NCI-H2196 (cell line): ENCODE results near the gene BMP10.

Experiments used
- DNase-seq: peaks from one replicate; lab custom pipeline; 2025; ENCODE audit not compliant: unreplicated experiment; lab: John Stamatoyannopoulos, UW

BMP10 gene

DNA sequence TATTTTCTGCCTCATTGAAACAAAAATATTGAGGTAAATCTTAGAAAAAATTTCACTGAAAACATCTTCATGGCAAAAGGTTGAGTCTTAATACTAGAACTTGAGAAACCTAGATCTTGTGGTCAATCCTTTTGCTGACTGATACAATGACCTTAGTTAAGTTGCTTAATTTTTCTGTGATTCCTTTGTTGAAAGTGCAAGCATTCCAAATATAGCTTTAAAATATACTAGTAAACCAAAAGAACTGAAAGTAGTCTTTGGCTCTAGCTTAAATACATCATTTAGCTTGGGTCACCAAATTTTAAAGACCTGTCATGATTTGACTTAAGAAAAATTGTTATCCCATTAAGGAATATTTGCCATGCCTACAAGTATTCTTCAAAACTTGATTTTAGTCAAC is 16.7 kb downstream of the BMP10 start:
- DNase-seq = no peak

DNA sequence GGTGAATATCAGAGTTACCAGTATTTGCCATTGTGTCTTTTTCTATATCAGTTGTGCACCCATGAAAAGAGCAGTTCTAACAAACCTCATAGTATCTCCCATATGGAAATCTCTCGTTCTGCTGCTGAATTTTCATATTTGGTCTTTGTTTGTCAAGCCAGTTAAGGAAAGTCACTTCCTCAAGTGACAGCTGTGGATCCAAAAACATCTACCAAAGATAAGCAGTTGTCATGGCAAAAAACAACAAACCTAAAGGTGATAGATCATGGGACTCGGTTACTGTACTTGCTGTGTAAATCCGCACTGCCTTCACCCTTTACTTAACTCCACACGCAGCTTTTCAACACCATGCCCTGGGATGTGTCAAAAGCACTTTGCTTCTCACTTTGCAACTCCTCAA is 17.3 kb downstream of the BMP10 start:
- DNase-seq = no peak

DNA sequence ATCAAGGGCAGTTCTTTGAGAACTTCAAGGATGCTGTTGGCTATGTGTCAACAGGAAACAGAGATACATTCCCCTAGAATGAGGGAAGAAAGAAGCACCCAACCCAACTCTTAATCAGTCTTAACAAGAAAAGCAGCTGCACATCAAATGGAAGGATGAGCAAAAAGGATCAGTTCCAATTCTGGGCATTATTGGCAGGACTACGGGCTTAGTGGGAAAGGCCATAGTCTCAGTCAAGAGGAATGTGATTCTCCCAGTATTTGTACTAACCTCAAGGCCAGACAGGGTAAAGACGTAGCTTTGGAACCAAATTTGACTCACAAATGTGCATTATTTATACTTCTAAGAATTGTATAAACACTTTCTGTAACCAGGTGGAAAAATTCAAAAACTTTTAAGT is 18.2 kb downstream of the BMP10 start:
- DNase-seq = no peak

GRCh38 chr2:68850524-68850923 is 20.7 kb downstream of the BMP10 start:
- DNase-seq = no peak

DNA sequence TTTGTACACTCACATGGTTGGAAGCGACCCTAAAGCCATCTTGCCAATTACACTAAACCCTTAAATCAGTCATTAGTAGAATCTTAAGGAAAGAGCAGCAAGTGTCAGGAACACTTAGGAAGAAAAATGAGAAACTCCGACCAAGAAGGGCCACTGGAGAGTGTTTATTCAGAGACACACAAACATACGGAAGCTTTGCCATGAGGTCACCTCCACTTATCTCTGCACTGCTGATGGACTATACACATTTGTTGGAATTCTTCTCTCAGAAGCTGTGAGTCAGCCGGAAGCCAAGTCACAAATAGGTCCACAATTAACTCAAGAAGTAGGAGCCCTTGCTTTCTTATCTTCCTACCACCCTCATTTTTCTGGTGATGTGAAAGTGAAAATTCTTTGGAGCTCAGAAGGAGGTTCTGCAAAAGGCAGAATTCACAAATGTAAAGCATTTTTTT is 21.6 kb downstream of the BMP10 start:
- DNase-seq = no peak

GRCh38 chr2:68847751-68848150 is 23.4 kb downstream of the BMP10 start:
- DNase-seq = no peak

DNA sequence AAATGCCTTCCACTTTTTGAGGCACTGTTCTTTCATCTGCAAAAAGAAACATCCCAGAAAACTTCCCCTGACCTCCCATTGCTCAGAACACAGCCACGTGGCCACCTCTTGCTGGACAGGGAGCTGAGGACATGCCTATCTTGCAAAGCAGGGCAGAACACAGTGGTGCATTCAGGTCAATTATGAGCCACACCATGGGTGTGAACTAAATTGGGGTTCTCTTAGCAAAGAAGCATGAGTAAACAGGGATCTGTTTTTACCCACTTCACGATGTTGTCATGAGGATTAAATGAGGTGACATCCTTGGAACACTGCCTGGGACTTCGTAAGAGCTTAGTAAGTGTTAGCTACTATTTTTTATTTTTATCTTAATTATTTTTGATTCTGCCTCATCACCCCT is 25.1 kb downstream of the BMP10 start:
- DNase-seq = no peak

GRCh38 chr2:68845043-68845442 is 26.2 kb downstream of the BMP10 start:
- DNase-seq = no peak

GRCh38 chr2:68839260-68839833 is 31.9 kb downstream of the BMP10 start:
- DNase-seq = no peak

GRCh38 chr2:68838641-68839040 is 32.6 kb downstream of the BMP10 start:
- no peak for DNase-seq

GRCh38 chr2:68837861-68838341 is 33.3 kb downstream of the BMP10 start:
- no peak for DNase-seq

- no peak for DNase-seq
These were observed 33.9 kb downstream of the BMP10 start for GRCh38 chr2:68837164-68837860.

GRCh38 chr2:68835621-68836020 is 35.6 kb downstream of the BMP10 start:
- no peak for DNase-seq

GRCh38 chr2:68834737-68835376 is 36.3 kb downstream of the BMP10 start:
- no peak for DNase-seq

- no peak for DNase-seq
These were observed 38.0 kb downstream of the BMP10 start for GRCh38 chr2:68833162-68833561.

GRCh38 chr2:68832233-68832869 is 38.8 kb downstream of the BMP10 start:
- peak; percentile 9 for DNase-seq

DNA sequence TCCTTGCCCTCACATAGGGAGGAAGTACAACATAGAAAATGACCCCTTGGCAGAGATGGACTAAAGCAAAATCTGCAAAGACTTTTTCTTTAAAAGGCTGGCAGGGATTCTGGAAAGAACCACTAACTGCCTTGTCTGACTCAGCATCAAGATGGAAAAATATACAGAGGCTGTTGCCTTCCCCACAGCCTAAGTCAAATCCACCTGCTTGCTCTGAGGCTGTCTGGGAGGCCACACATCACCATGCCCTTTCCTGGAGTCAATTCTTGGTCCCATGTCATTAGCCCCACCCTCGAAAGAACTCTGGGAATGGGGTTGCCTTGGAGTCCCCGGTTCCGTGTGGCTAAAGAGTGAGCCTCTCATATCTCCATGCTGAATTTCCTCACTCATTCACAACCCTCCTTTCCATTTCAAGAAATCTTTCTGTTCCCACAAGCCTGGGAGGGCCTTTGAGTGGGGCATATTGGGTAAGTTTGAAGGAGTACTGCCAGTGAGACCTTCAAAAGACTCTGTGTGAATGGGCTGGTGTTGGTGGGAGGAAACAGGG is 39.4 kb downstream of the BMP10 start:
- DNase-seq = no peak

DNA sequence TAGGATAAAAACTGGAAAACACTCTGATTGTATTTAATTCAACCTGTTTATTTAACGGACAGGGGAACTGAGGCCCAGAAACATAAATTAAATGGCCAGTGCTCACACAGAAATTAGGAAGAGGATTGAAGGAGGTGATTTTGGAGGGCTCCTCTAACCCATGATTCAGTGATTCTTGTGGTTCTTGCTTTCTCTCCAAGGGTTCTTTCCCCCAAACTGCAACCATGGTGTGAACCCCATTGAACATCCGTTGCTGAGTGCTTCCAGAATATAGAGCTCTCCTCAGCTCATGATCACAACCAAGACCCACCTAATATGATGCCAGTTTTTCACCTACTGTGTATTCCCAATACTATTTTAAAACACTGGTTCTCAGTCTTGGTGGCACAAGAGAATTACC is 41.4 kb downstream of the BMP10 start:
- DNase-seq = no peak

GRCh38 chr2:68828887-68829708 is 42.1 kb downstream of the BMP10 start:
- DNase-seq = peak; percentile 28

GRCh38 chr2:68827666-68828065 is 43.5 kb downstream of the BMP10 start:
- DNase-seq = no peak

- DNase-seq = no peak
These were observed 45.3 kb downstream of the BMP10 start for GRCh38 chr2:68825866-68826265.
